Activated CD8-positive, alpha-beta memory T cell treated with anti-CD3 and anti-CD28 coated beads, Interleukin-2, amount 50 U/mL, for 48 hours (primary cell): ENCODE data around the gene SKOR2.
A peak's percentile ranks its signal among the peaks of the same experiment; 100 is the strongest.

ENCODE experiments used
- DNase-seq: peaks from one replicate; pipeline ENCODE4 v3.0.0-alpha.2; 2020

Gene SKOR2, protein sequence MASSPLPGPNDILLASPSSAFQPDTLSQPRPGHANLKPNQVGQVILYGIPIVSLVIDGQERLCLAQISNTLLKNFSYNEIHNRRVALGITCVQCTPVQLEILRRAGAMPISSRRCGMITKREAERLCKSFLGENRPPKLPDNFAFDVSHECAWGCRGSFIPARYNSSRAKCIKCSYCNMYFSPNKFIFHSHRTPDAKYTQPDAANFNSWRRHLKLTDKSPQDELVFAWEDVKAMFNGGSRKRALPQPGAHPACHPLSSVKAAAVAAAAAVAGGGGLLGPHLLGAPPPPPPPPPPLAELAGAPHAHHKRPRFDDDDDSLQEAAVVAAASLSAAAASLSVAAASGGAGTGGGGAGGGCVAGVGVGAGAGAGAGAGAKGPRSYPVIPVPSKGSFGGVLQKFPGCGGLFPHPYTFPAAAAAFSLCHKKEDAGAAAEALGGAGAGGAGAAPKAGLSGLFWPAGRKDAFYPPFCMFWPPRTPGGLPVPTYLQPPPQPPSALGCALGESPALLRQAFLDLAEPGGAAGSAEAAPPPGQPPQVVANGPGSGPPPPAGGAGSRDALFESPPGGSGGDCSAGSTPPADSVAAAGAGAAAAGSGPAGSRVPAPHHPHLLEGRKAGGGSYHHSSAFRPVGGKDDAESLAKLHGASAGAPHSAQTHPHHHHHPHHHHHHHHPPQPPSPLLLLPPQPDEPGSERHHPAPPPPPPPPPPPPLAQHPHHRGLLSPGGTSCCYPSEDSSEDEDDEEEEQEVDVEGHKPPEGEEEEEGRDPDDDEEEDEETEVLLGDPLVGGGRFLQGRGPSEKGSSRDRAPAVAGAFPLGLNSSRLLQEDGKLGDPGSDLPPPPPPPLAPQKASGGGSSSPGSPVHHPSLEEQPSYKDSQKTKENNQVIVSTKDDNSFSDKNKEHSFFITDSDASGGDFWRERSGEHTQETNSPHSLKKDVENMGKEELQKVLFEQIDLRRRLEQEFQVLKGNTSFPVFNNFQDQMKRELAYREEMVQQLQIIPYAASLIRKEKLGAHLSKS

GRCh38 chr18:47251289-47252120 lies at the start of gene SKOR2:
Gene SKOR2, minus strand, starts transcription at chr18:47251660. Its CDS starts 2,477 bp downstream, at chr18:47249183.
- DNase-seq = peak; percentile 58

GRCh38 chr18:47296462-47296861 lies 45.0 kb upstream of the SKOR2 start:
- no peak for DNase-seq

DNA sequence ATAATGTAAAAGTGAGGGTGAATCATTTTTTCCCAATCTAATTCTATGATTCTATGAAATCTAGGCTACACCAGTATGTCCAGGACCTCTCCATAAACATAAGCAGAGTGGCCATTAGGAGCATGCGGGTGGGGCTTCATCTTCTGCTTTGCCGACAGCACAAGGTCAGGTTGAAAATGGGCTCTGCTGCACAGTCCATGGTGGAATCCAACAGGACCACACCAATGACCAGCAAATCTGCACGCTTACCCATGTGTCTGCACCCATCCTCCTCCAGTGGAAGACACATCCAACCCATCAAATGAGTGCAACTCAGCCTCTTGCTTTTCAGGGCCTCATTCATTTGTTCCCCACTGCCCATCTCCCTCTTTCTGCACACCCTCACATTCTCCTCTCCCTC lies 43.3 kb upstream of the SKOR2 start:
- no peak for DNase-seq

DNA sequence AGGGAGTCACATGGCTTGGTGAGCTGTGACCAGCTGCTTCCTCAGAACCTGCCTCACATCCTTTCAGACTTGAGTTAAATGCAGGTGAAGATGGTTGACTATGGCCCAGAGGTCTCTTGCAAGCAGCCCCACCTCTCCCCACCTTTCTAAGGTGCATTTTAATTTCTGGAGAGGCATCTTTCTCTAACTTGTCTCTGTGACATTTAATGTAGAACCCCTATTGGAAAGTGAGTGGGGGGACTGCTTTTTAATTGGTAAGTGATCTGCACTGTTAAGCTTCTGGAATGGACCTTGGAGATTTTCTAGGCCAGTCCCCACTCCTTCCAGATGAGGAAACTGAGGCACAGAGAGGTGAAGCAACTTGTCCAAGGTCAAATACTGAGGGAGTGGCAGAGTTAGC lies 37.3 kb upstream of the SKOR2 start:
- no peak for DNase-seq

DNA sequence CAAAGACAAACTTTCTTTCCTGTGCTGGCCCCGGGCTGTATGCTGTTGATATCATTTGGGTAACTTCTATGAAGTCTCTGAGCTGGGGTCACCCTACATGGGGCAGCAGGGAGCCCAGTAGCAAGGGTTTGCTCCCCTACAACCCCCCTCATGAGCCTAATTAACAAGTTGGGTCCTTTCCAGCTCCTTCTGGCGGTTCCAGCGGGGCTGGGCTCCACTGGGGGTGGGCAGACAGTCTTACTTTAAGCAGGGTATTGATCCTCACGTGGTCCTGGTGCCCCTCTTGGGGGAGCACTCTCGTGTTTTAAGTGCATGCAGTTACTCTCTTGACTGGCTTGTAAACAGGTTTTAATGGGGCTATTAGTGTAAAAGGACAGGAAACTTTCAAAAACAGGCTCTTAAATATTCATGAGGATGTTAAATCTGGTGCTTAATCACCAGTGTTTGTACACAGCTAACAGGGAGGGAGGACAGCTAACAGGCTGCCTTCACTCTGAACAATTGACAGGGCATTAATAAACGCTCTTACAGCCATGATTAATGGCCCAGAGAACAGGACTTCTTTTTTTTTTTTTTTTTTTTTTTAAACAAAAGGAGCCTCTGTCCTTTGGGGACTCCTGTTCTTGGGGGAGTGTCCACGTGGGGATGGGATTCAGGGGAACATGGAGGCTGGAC lies 36.6 kb upstream of the SKOR2 start:
- DNase-seq = no peak

DNA sequence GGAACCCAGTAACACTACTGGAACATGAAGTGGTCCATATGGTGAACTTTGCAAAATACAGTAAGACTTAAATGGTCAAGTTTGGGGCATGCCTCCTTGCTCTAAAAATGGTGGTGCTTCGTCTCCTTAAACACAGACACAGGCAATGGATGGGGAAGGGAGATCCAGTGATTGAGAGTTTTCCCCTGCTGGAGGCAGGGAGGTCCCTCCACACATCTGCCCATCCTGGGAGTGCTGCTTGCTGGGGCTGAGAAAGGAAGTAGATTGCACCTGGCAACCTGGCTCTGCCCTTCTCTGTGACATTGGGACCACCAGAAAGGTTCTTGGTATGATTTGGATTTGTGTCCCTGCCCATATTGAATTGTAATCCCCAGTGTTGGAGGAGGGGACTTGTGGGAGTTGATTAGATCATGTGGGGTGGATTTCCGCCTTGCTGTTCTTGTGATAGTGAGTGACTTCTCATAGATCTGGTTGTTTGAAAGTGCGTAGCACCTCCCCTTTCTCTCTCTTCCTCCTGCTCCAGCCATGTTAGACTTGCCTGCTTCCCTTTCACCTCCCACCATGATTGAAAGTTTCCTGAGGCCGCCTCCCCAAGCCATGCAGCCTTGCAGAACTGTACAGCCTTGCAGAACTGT lies 35.4 kb upstream of the SKOR2 start:
- no peak for DNase-seq

GRCh38 chr18:47285456-47285855 lies 34.0 kb upstream of the SKOR2 start:
- no peak for DNase-seq

- no peak for DNase-seq
These were observed 33.4 kb upstream of the SKOR2 start for GRCh38 chr18:47284721-47285395.

GRCh38 chr18:47283476-47283875 lies 32.0 kb upstream of the SKOR2 start:
- DNase-seq = no peak

- DNase-seq = no peak
These were observed 28.7 kb upstream of the SKOR2 start for GRCh38 chr18:47280121-47280520.

- no peak for DNase-seq
These were observed 23.5 kb upstream of the SKOR2 start for GRCh38 chr18:47274961-47275360.

GRCh38 chr18:47265197-47265596 lies 13.7 kb upstream of the SKOR2 start:
- no peak for DNase-seq

DNA sequence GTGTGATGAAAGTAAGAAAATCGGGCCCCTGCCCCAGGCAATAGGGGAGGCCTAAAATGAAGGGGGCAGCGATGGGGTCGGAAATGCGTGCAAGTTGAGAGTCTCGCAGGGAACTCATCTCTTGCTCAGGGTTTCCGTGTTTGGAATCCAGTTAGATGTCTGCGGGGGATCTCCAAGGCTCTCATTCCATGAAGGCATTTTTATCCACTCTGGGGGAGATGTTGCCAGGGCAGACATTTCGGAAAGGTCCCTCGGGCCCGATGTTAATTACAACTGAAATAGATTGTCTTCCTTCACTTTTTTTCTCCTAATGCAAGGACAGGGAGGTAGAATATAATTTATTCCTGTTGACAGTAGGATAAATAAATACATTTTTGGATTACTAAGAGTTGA lies 12.8 kb upstream of the SKOR2 start:
- DNase-seq = no peak

GRCh38 chr18:47263430-47264307 lies 12.2 kb upstream of the SKOR2 start:
- DNase-seq = no peak

GRCh38 chr18:47263150-47263429 lies 11.6 kb upstream of the SKOR2 start:
- DNase-seq = no peak

GRCh38 chr18:47262301-47263149 lies 11.1 kb upstream of the SKOR2 start:
- no peak for DNase-seq

GRCh38 chr18:47261902-47262300 lies 10.4 kb upstream of the SKOR2 start:
- DNase-seq = no peak

GRCh38 chr18:47260924-47261701 lies 9.7 kb upstream of the SKOR2 start:
- no peak for DNase-seq
